ENCODE measurements around the gene NYAP2. TPM values are rescaled to one million over a fixed set of nuclear protein-coding genes. Genes with fewer than 3 reads are reported as not detected.

NYAP2 gene
- total and polyA plus RNA-seq, 10 of the 15 experiments (the other 5 are each of a cell fraction or from before 2014, with no cell fraction given), result 0.03 TPM; not detected in 9

DNA sequence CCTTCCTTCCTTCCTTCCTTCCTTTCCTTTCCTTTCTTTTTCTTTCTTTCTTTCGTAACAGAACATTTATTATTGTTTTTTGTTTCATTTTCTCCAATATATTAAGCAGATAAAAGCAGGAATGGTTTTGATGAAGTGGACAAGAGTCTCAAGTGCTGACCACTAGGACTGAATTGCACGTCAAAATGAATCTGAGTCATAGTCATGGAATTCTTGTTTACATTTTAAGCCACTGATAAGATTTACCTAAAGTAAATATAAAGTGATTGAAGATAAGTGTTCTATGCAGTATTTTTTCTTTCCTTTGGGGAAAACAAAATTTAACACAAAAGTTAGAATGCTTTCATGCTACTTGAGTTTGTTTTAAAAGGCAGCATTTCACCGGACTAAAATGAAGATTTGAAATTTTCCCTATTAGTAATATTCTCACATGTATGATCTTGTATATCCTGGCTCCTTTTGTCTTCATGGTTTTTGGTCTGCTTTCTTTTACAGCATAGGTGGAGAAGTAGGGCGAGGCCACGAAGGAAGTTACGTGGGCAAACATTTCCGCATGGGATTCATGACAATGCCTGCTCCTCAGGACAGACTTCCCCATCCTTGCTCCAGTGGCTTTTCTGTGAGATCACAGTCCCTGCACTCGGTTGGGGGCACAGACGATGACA is 113.5 kb downstream of the NYAP2 start:
- H3K27ac ChIP-seq (ENCODE audit: control insufficient read depth, insufficient read depth), result no peak overlapping the region
- no peaks in the 10 kb centered on the region for H3K9me3 ChIP-seq (replicated peaks; ENCODE audit: control insufficient read depth, insufficient read depth, low read length)
- H3K79me2 ChIP-seq (ENCODE audit: control insufficient read depth, insufficient read depth, low read length), result no peaks in the 10 kb centered on the region
- FAIRE-seq, result no peak
- ChIA-PET POLR2A (no interaction called here), SMC1A (ENCODE audit: uncharacterized antibody, unreplicated experiment) (no interaction called here), RAD21 (ENCODE audit: unreplicated experiment) (no interaction called here), CTCF (no interaction called here)
- no peaks in the 10 kb centered on the region for H3K4me1 ChIP-seq (ENCODE audit: control insufficient read depth, insufficient read depth, low read length)
- H3K4me3 ChIP-seq, result no peak overlapping the region
- ATAC-seq, result no peak
- no peak overlapping the region for H3K9ac ChIP-seq (ENCODE audit: control insufficient read depth, insufficient read depth, low read length)
- in situ Hi-C loops (cut with MboI), result no loop called here
- H3K4me2 ChIP-seq (ENCODE audit: control insufficient read depth, insufficient read depth), result no peak overlapping the region
- H3K27me3 ChIP-seq (replicated peaks in 1 of 2; ENCODE audit: control insufficient read depth in 2 of 2, insufficient read depth in 2 of 2, low read length in 1 of 2), result no peaks in the 10 kb centered on the region
- intact Hi-C loops (cut with micrococcal nuclease; ENCODE audit: unreplicated experiment), result no loop called here
- no peaks in the 10 kb centered on the region for H3K36me3 ChIP-seq (ENCODE audit: control insufficient read depth in 2 of 2, insufficient read depth in 2 of 2, low read length in 1 of 2)
- no peak overlapping the region for H2AFZ ChIP-seq (ENCODE audit: control insufficient read depth, low read depth, low read length)
- DNase-seq (ENCODE audit: low read depth, low spot score), result no peak
- H4K20me1 ChIP-seq (ENCODE audit: control insufficient read depth, insufficient read depth), result no peaks in the 10 kb centered on the region
- no TSS peak for BruUV-seq (replicated peaks)
- no peak for TF ChIP-seq NFXL1 (IDR thresholded peaks at IDR 0.05; ENCODE audit: borderline replicate concordance)
- no peak for TF ChIP-seq NFYB (IDR thresholded peaks at IDR 0.05; ENCODE audit: insufficient read depth, low read depth, low read length)
- TF ChIP-seq YY1 (IDR thresholded peaks at IDR 0.05; ENCODE audit: low read depth, low read length), result no peak
- TF ChIP-seq EZH2 (IDR thresholded peaks at IDR 0.05; ENCODE audit: borderline replicate concordance, control insufficient read depth, low read depth, low read length), result no peak
- TF ChIP-seq FOS (IDR thresholded peaks at IDR 0.05; ENCODE audit: borderline replicate concordance, extremely low read depth, insufficient read length), result no peak
- TF ChIP-seq GABPA (IDR thresholded peaks at IDR 0.05; ENCODE audit: low read depth), result no peak
- no peak for TF ChIP-seq SUZ12 (IDR thresholded peaks at IDR 0.05; ENCODE audit: unreplicated experiment)
- no peak for TF ChIP-seq ZSCAN29 (IDR thresholded peaks at IDR 0.05)
- no peak for TF ChIP-seq WRNIP1 (IDR thresholded peaks at IDR 0.05; ENCODE audit: borderline replicate concordance, low read depth, low read length)
- TF ChIP-seq ZNF207 (IDR thresholded peaks at IDR 0.05; ENCODE audit: borderline replicate concordance), result no peak
- TF ChIP-seq, protein P1, sequence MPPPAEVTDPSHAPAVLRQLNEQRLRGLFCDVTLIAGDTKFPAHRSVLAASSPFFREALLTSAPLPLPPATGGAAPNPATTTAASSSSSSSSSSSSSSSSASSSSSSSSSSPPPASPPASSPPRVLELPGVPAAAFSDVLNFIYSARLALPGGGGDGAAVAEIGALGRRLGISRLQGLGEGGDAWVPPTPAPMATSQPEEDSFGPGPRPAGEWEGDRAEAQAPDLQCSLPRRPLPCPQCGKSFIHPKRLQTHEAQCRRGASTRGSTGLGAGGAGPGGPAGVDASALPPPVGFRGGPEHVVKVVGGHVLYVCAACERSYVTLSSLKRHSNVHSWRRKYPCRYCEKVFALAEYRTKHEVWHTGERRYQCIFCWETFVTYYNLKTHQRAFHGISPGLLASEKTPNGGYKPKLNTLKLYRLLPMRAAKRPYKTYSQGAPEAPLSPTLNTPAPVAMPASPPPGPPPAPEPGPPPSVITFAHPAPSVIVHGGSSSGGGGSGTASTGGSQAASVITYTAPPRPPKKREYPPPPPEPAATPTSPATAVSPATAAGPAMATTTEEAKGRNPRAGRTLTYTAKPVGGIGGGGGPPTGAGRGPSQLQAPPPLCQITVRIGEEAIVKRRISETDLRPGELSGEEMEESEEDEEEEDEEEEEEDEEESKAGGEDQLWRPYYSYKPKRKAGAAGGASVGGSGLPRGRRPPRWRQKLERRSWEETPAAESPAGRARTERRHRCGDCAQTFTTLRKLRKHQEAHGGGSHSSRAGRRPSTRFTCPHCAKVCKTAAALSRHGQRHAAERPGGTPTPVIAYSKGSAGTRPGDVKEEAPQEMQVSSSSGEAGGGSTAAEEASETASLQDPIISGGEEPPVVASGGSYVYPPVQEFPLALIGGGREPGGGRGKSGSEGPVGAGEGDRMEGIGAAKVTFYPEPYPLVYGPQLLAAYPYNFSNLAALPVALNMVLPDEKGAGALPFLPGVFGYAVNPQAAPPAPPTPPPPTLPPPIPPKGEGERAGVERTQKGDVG (CRISPR knock-in tag; IDR thresholded peaks at IDR 0.05), result no peak
- no peak for TF ChIP-seq BHLHE40 (IDR thresholded peaks at IDR 0.05; ENCODE audit: borderline replicate concordance in 1 of 2, low read depth in 2 of 2, low read length in 1 of 2)
- TF ChIP-seq TARDBP (IDR thresholded peaks at IDR 0.05; ENCODE audit: borderline replicate concordance), result no peak
- TF ChIP-seq, protein P2, sequence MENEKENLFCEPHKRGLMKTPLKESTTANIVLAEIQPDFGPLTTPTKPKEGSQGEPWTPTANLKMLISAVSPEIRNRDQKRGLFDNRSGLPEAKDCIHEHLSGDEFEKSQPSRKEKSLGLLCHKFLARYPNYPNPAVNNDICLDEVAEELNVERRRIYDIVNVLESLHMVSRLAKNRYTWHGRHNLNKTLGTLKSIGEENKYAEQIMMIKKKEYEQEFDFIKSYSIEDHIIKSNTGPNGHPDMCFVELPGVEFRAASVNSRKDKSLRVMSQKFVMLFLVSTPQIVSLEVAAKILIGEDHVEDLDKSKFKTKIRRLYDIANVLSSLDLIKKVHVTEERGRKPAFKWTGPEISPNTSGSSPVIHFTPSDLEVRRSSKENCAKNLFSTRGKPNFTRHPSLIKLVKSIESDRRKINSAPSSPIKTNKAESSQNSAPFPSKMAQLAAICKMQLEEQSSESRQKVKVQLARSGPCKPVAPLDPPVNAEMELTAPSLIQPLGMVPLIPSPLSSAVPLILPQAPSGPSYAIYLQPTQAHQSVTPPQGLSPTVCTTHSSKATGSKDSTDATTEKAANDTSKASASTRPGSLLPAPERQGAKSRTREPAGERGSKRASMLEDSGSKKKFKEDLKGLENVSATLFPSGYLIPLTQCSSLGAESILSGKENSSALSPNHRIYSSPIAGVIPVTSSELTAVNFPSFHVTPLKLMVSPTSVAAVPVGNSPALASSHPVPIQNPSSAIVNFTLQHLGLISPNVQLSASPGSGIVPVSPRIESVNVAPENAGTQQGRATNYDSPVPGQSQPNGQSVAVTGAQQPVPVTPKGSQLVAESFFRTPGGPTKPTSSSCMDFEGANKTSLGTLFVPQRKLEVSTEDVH (IDR thresholded peaks at IDR 0.05; ENCODE audit: low read depth, partially characterized antibody), result no peak
- TF ChIP-seq TCF12 (IDR thresholded peaks at IDR 0.05; ENCODE audit: low read depth, low read length), result no peak
- 15% methylated on average over 9 of the region's 9 CpGs for WGBS (ENCODE audit: insufficient coverage, insufficient replicate concordance, low lambda C conversion rate, missing lambda C conversion rate)

Data from GM12878 (cell line).